ENCODE measurements around the gene PRND. TPM values are rescaled to one million over a fixed set of nuclear protein-coding genes. Genes with fewer than 3 reads are reported as not detected.

PRND gene, protein sequence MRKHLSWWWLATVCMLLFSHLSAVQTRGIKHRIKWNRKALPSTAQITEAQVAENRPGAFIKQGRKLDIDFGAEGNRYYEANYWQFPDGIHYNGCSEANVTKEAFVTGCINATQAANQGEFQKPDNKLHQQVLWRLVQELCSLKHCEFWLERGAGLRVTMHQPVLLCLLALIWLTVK
- total RNA-seq: not detected

DNA sequence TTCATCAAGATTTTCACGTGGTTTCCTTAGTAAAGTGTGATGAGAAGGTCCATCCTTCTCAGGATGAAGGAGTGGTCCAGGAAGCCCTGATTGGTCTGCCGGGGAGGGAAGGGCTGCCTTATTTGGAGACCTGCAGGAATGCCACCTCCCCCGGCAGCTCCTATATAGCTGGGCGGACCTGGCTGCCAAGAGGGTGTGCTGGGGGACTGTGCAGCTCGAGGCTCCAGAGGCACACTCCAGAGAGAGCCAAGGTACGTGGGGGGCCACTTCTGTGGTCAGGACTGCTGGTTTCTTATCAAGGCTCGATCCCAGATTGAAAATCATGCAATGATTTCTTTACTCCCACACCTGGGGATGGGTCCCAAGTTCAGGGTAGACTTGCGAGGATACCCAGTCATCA lies at the start of gene PRND:
TSS of gene PRND (plus strand) at position 191 of the 400 bp plus-strand sequence. CDS start 2,643 bp downstream, outside the sequence.

Other genes with a start within 250 kb of the PRND start
- 100 to 1,000 TPM in 1 of 2 donors, 10 to 100 TPM in 1; 92.9 to 209 TPM for gene PRNP, start 35.5 kb upstream of the PRND start, total RNA-seq
- 10 to 100 TPM; 10.7 to 23.0 TPM for gene RASSF2, start 101.7 kb downstream of the PRND start, total RNA-seq